HTR-8/SVneo (cell line): ENCODE measurements around the gene RB1.
"Not testable (repeated sequence)": the region's sequence is repeated elsewhere in the genome, so short reads cannot be mapped to it uniquely, and the experiment has no call there.

Experiments
- DNase-seq: peaks from one replicate; pipeline ENCODE4 v3.0.0; 2011; ENCODE audit warnings: low spot score, mixed read lengths; ENCODE audit not compliant: insufficient read length
- FAIRE-seq: peaks from 2 replicates; lab custom pipeline; 2011; peaks lifted over from hg19 to GRCh38; lab: Jason Lieb, UNC

RB1 gene

DNA sequence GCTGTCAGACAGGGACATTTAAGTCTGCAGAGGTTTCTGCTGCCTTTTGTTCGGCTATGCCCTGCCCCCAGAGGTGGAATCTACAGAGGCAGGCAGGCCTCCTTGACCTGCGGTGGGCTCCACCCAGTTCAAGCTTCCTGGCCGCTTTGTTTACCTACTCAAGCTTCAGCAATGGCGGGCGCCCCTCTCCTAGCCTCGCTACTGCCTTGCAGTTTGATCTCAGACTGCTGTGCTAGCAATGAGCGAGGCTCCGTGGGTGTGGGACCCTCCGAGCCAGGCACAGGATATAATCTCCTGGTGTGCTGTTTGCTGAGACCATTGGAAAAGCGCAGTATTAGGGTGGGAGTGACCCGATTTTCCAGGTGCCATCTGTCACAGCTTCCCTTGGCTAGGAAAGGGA lies 35.6 kb downstream of the RB1 start:
- DNase-seq, FAIRE-seq: not testable (repeated sequence)

DNA sequence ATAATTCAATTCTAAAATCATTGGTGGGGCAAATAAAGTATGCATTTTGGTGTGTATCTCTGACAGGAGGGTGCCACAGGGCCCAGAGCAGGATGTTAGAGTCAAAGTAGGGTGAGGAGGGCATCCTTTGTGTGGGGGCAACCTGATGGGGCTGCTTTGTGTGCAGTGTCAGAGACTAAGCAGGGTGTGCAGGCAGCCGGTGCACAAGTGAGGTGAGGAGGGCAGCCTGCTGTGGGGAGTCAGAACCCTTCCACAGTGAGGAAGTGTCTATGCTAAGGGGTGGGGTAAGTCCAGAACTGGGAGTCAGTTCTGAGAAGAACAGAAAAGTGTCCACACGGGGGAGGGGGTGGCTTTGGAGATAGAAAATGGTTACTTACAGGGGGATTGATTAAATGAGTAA lies 40.7 kb downstream of the RB1 start:
- DNase-seq (no peak), FAIRE-seq (no peak)

DNA sequence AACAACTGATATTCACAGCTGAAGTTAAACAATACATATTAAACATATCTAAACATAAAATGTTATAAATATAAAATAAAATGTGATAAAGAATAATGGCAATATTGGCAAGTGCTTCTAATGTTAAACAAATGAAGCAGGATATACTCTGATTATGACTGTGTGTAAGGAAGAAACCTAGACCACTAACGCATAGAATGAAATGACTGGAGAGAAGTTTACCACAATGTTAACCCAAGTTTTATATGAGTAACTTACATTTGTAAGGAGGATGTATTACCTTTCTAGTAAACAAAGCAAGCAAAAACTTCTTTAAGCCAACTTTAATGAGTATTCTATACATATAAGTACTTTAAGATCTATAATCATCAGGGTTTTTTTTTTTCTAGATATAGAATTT lies 43.0 kb downstream of the RB1 start:
- FAIRE-seq, result no peak
- no peak for DNase-seq

DNA sequence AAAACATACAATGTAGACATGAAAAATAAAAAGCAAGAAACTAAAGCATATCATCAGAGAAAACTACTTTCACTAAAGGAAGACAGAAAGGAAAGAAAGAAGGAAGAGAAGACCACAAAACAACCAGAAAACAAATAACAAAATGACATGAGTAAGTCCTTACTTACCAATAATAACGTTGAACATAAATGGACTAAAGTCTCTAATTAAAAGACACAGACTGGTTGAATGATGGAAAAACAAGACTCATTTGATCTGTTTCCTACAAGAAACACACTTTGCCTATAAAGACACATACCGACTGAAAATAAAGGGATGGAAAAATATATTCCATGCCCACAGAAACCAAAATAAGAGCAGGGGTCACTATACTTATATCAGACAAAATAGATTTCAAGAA lies 46.0 kb downstream of the RB1 start:
- FAIRE-seq (no peak), DNase-seq (no peak)

DNA sequence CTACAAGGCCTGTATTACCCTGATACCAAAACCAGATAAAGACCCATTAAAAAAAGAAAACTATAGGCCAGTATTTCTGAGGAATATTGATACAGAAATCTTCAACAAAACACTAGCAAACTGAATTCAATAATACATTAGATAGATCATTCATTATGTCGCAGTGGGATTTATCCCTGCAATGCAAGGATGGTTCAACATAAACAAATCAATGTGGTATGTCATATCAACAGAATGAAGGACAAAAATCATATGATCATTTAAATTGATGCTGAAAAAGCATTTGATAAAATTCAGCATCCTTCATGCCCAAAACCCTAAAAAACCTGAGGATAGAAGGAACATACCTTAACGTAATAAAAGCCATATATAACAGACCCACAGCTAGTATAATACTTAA lies 50.0 kb downstream of the RB1 start:
- no peak for FAIRE-seq

DNA sequence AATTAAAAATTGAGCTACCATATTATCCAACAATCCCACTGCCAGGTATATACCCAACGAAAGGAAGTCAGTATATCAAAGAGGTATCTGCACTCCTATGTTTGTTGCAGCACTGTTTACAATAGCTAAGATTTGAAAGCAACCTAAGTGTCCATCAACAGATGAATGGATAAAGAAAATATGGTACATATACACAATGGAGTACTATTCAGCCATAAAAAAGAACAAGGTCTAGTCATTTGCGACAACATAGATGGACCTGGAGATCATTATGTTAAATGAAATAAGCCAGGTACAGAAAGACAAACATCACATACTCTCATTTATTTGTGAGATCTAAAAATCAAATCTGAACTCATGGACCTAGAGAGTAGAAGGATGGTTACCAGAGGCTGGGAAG lies 52.0 kb downstream of the RB1 start:
- FAIRE-seq, DNase-seq: not testable (repeated sequence)

More for the DNA sequence above, 50.0 kb downstream of the RB1 start:
- no peak for DNase-seq

DNA sequence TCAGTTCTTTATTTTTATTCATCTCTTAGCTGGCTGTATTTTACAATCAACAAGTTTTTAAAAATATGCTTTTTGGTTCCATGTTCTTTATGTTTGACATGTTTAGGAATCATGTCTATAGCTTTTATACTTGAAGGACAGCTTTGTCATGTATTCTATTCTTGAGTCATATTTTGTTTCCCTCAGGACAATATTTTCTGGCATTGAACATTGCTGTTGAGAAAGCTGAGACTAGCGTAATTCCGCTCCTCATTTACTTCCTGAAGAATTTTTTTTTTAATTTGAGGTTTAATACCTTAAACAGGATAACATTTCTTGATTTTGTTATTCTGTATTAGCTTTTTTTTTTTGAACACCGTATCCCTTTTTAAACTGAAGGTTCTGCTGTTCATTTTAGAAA lies 53.2 kb downstream of the RB1 start:
- FAIRE-seq (no peak), DNase-seq (no peak)

DNA sequence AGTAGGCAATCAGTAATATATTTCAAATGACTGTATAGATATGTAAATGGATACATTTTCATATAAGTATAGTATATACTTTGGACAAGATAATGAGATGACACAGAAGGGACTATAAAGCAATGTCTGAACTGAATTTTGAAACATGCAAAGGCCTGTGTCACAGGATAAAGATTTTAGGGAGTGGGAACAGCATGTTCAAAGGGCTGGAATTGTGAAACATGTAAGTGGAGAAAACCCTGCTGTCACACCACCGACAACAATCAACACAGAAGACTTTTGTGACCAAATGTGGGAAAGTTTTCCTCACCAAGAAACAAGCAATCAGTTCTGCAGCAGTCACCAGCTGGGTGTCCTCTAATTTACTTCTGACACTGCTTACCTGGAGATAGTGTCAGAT lies 66.4 kb downstream of the RB1 start:
- DNase-seq, result no peak
- no peak for FAIRE-seq

DNA sequence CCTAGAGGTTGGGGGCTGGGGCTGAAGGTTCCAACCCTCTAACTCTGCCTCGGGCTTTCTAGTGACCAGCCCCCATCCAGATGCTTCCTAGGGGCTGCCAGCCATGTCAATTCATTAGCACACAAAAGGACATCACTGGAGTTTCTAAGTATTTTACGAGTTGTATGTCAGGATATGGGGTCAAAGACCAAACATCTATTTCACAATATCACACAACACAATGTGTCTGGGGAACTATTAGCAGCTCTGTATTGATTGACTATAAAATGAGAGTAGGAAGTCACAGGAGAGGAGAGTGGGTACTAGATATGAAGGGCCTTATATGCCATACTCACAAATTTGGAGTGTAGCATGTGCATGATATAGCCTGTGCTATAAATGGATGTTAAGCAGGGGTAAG lies 67.3 kb downstream of the RB1 start:
- no peak for FAIRE-seq

DNA sequence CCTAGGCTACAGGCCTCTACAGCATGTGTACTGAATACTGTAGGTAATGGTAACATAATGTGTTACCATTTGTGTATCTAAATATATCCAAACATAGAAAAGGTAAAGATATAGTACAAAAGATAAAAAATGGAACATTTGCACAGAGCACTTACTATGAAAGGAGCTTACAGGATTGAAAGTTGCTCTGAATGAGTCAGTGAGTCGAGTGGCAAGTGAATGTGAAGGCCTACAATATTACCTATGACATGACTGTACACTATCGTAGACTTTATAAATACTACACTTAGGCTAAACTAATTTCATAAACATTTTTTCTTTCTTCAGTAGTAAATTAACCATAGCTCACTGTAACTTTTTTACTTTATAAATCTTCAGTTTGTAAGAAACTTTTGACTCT lies 74.3 kb downstream of the RB1 start:
- DNase-seq, result no peak
- FAIRE-seq, result no peak

More for the DNA sequence above, 67.3 kb downstream of the RB1 start:
- no peak for DNase-seq

DNA sequence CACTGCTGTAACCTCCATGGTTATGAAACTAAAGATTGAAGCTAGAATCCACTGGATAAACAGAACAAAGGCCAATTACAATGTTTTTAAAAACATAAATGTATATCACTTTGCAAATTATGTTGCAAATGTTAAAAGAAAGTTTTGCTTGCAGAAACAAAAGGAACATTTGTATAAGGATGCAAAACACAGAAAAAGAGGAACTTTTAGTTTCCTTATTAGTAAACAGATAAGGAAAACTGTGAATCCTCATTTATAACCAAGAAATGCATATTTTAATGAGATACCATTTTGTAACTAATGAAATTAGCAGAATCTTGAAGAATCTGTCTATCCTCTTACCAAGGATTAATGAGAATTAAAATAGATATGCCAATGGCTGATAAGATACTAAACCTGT lies 77.0 kb downstream of the RB1 start:
- no peak for FAIRE-seq
- DNase-seq, result no peak

DNA sequence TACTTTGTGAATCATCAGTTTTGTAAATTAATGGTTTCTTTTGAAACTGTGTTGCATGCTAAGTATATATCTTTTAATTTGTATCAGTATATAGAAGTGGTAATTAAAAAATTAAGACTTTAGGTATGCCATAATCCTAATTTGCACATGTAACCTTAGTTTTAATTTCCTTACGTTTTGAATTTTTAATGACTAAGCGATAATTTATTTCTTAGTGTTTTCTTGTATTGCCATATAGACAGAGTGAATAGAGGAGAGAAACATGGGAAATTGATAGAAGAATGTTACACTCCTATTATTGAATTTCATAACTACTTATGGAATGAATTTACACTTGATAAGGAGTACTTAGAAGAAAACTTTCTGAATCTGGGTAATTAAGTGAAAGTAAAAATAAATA lies 79.8 kb downstream of the RB1 start:
- DNase-seq (no peak), FAIRE-seq (no peak)

DNA sequence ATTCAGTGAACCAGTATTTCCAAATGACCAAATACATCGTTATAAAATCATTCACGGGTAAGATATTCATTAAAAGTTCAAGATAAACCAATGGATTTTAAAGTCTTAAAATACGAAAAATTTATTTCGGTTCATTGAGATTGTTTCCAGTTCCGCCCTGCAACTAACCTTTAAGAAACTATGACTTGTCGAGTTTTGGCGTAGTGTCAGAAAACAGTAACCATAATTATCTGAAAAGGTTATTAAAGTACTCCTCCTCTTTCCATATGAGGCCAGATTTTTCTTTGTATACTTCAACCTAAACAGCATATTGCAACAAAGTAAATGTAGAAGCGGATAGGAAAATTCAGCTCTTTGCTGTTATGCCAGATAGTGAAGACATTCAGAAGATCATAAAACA lies 83.3 kb downstream of the RB1 start:
- FAIRE-seq (no peak), DNase-seq (no peak)

DNA sequence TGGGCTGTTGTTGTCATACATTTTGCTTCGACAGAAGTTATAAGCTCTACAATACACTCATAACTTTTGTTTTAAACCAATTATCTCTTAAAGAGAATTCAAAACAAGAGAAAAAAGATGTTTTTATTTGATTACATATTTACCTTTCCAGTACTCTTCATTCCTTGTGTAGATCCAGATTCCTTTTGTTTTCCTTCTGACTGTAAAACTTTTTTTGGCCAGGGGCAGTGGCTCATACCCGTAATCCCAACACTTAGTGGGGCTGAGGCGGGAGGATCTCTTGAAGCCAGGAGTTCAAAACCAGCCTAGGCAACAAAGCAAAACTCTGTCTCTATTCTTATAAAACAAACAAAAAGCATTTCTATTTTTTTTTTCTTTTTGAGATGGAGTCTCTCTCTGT lies 87.7 kb downstream of the RB1 start:
- FAIRE-seq (no peak), DNase-seq (no peak)

DNA sequence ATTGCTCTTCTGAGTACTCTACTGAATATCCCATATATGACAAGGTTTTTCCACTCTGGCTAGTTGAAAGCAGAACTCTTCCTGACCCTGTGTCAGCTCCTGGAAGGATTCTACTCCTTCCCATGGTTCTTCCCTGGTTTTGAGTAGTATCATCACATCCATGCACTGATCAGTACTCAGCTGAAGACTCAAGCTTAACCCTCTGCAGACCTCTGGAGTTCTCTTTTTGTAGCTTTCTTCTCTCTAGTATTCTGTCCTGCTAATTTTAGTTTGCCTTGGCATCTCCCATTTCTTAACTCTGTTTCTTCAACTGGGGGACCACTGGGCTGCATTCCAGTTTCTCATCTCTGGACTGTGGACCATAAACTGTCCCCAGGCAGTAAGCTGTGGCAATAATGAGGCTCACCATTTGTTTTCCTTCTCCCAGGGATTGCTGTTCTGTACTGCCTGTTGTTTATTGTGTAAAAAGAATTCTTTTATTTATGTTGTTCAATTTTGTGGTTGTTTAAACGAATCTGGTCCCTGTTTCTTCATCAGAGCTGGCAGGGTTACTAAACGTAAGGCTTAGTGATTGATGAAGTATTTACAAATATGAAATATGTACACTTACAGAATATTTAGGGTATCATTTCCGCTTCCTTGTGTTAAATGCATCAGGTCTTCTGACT lies 89.6 kb downstream of the RB1 start:
- no peak for FAIRE-seq
- no peak for DNase-seq

DNA sequence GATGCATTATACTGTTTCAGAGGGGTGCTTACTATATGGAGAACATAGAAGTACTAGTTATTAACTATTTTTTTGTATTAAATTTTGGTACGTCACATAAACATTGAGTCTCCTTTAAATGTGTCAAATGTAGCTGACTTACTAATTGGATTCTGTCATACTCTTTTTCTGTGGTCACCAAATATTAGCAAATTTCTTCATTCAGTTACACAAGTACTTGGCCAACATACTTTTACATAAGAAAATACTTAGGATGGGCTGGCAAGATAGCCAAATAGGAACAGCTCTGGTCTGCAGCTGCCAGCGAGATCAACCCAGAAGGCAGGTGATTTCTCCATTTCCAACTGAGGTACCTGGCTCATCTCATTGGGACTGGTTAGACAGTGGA lies 90.1 kb downstream of the RB1 start:
- no peak for FAIRE-seq

DNA sequence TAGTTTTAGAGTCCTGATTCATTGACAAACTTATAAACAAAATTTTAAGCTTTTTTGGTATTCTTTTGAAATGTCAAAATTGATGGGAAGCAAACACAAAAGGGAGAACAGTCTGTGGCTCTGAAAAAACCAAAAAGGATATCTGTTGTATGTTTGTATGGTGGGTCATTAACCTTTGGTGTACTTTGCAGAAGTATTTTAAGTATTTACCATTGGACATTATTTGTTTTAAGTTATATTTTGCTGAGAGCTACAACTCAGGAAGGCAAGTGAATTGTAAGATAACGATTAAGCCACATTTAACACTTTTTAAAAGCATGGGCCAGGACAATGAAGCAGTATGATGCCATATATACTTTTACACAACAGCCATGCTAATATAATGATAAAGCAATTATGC lies 94.2 kb downstream of the RB1 start:
- DNase-seq (no peak), FAIRE-seq (no peak)

More for the DNA sequence above, 90.1 kb downstream of the RB1 start:
- no peak for DNase-seq

DNA sequence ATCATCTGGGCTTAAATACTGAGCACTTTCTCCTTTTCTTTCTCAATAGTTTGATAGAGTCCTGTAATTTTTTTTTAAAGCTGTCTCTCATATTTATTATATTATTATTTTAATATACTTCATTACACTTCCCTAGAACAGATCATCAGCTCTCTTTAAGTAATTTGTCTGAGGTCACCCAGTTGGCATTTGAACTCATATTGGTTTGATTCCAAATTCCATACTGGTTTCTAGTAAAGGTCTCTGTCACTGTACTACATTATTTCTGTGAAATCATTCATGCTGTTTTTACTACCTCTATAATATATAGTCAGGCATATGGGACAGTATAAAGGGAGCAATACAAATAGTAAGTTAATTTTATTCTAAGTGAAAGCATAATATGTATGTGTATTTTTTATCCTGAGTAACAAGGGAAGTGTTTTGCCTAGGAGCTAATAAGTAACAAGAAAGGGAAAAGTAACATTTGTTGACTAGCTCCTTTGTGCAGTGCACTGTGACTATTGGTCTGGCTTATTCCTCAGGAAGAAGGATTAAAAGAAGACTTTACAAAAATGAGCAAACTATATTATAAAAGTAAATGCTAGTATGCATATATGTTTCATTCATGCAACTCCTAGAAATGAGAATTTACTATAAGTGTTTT lies 95.0 kb downstream of the RB1 start:
- DNase-seq, result no peak
- FAIRE-seq, result no peak

DNA sequence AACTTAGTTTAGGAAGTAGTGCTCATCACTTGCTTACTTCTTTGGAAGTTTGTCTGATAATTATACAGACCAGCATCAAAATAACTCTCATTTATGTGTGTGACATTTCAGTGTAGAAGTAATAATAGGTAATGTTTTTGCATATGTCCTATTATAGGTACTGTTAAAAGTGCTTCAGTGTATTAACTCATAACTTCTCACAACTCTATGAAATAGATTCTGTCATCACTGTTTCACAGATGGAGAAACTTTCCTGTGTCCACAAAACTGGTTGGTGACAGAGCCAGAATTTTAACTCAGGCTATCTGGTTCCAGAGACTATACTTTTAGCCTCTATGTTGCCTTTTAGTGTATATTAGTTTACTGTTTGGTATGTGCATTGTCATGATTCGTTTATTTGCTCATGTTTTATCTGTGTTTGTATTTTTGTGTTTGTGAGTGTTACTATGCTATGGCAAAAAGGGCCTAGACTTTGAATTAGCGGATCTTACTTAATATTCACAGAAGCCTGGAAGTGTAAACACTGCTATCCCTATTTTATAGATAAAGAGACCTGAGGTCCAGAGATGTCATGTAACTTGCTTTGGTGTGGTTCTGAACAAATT lies 96.6 kb downstream of the RB1 start:
- DNase-seq (no peak), FAIRE-seq (no peak)

DNA sequence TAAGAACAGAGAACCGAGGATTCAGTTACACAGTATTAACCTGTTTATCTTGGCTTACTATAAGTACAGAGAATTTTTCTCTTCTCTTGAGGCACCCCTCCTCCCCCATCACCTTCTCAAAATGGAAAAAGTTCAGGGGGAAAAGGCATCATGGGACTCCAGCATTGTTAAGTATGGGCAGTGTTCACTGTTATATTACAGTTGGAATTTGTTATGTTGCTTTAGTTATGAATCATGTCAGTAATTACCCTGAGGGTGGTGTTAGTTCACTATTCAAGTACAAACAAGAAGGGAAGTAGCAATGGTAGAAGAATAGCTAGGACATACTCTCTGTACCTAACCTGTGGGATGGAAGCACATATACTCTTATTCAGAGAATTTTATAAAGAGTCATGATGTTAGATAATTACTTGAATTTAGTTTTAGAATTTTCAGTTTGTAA lies 97.3 kb downstream of the RB1 start:
- FAIRE-seq, result no peak
- DNase-seq, result peak; percentile 10

DNA sequence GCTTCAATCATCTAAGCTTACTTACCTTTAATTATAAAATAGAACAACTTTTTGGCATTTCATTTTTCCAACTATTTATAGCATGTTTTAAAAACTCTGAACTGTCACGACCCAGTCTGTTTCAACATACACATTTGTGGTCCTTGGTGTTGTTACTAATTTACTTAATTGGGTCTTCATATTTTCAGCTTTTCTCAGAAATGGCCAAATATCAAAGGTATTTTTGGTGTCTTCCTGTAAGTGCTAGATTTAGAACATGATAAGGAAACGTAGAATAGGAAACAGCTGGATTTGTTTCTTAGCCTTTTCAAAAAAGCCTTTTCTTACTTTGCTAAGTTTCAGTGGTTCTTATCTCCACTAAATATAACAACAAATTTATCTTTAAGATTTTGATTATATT lies 97.9 kb downstream of the RB1 start:
- DNase-seq (no peak), FAIRE-seq (no peak)
